HepG2 (cell line): ENCODE results near the gene MPC1. TPM values are rescaled to one million over a fixed set of nuclear protein-coding genes. Genes with fewer than 3 reads are reported as not detected.
A peak's percentile ranks its signal among the peaks of the same experiment; 100 is the strongest.

Experiments
- CENPX ChIP-seq: sonication (generic); formaldehyde crosslinking; IDR thresholded peaks from 2 replicates; pipeline ENCODE4 v1.9.0; 2021; ENCODE audit warnings: mild to moderate bottlenecking, missing genetic modification reagents, moderate library complexity
- EZH2 ChIP-seq: conservative IDR thresholded peaks from 2 replicates; pipeline ENCODE4 v1.6.1; 2012; ENCODE audit warnings: mild to moderate bottlenecking, low read depth, low read length, moderate library complexity
- FOXA3 ChIP-seq: IDR thresholded peaks from 2 replicates; pipeline ENCODE4 v1.6.1; 2016; ENCODE audit warnings: missing genetic modification reagents, missing compliant biosample characterization
- REPIN1 ChIP-seq: sonication (generic); formaldehyde crosslinking; IDR thresholded peaks from 2 replicates; pipeline ENCODE4 v1.8.0; 2022; ENCODE audit warnings: missing genetic modification reagents, low read depth, mild to moderate bottlenecking, borderline replicate concordance
- ZFX ChIP-seq: sonication (generic); formaldehyde crosslinking; IDR thresholded peaks from 2 replicates; pipeline ENCODE4 v1.4.0; 2020; ENCODE audit warnings: mild to moderate bottlenecking, low read depth, missing genetic modification reagents, moderate library complexity
- ZNF678 ChIP-seq: sonication (generic); formaldehyde crosslinking; IDR thresholded peaks from 2 replicates; pipeline ENCODE4 v1.4.0; 2020; ENCODE audit warnings: mild to moderate bottlenecking, missing genetic modification reagents
- ZNF703 ChIP-seq: sonication (generic); formaldehyde crosslinking; IDR thresholded peaks from 2 replicates; pipeline ENCODE4 v1.5.1; 2020; ENCODE audit warnings: missing genetic modification reagents, mild to moderate bottlenecking, moderate library complexity, borderline replicate concordance
- polyA plus RNA-seq, 8 experiments: library from polyadenylated mRNA; depleted of rRNA in 3 of 8; stranded (reverse) in 7 of 8; unstranded in 1 of 8; fragments of >200 nt; fragmentation: Illumina TruSeq in 4 of 8; extraction: Trizol in 4 of 8; gene quantifications; 2 replicates each; pipeline versions ENCODE4 v1.2.1 to v1.2.3, GENCODE V29; 2011 to 2016; ENCODE audit warnings: low read depth in 4 of 8, missing spikeins in 1 of 8, mixed read lengths in 1 of 8; ENCODE audit not compliant: insufficient read depth in 1 of 8
- total RNA-seq, 5 experiments: library from RNA; depleted of rRNA; stranded (reverse); fragments of >200 nt; fragmentation: Illumina TruSeq; extraction: Trizol; gene quantifications; 2 replicates each; pipeline ENCODE4 v1.2.3, GENCODE V29; 2016; ENCODE audit warnings: low read depth in 1 of 5
- TF ChIP-seq, protein P1 (sequence below): sonication (generic); formaldehyde crosslinking; IDR thresholded peaks from 2 replicates; pipeline ENCODE4 v1.4.0; 2020; ENCODE audit warnings: low read depth, mild to moderate bottlenecking, missing genetic modification reagents
- TF ChIP-seq, protein P2 (sequence below): sonication (generic); formaldehyde crosslinking; IDR thresholded peaks from 2 replicates; pipeline ENCODE4 v1.5.0; 2020; ENCODE audit warnings: missing genetic modification reagents
- TF ChIP-seq, protein P3 (sequence below): IDR thresholded peaks from 2 replicates; pipeline ENCODE4 v1.6.1; 2016; ENCODE audit warnings: missing compliant biosample characterization, missing genetic modification reagents, borderline replicate concordance
- TF ChIP-seq, protein P4 (sequence below): sonication (generic); formaldehyde crosslinking; IDR thresholded peaks from 2 replicates; pipeline ENCODE4 v1.5.1; 2020; ENCODE audit warnings: missing genetic modification reagents, mild to moderate bottlenecking, borderline replicate concordance
- TF ChIP-seq, protein P5 (sequence below), 2 experiments: fragments of 450-650 bp in 1 of 2; sonication (generic) in 1 of 2; formaldehyde crosslinking in 1 of 2; IDR thresholded peaks; 2 replicates each; pipeline versions ENCODE4 v1.6.1 to v1.8.0; 2016 to 2022; ENCODE audit warnings: antibody characterized with exemption in 1 of 2, mild to moderate bottlenecking in 1 of 2, missing genetic modification reagents in 1 of 2

Gene MPC1
- total and polyA plus RNA-seq, 2 of the 13 experiments (the other 11 are each of a cell fraction or from before 2014, with no cell fraction given) = 189 to 214 TPM

DNA sequence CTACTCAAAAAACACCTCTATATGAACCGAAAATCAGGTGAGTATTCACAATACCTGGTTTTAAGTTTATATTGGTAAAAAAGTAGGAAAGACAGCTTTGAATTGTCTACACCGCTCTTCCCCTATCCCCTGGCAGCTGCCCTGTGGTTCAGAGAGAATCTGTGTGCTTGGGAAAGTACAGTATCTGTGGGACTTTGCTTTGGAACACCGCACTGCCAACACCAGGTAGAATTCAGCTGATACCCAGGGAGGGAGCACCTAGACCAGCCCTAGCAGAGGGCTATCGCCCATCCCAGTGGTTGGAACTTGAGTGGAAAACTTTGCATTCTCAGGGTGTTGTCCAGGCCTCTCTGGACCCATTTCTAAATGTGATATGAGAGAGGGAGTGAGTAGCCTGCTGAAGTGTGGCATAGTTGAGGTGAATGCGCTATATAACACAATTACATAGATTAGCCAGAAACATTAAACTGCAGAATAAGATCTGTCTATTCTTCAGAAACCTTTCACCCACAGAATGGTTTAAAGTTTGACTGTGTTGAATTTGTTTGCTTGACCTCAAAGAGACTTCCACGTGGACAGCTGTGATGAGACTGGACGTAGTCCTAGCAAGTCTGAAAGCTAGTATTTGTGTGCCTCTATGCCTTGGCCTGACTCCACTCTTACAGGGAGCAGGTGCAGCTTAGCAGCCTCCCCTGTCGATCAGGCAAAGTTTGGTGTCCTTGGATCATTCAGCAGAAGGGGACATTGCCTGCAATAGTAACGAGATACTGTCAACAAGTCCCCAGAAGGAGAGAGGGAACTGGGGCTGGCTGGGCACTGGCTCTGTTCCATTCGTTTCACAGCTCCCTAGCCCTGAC, 11.5 kb upstream of the MPC1 start (continued):
- TF ChIP-seq, protein P1, sequence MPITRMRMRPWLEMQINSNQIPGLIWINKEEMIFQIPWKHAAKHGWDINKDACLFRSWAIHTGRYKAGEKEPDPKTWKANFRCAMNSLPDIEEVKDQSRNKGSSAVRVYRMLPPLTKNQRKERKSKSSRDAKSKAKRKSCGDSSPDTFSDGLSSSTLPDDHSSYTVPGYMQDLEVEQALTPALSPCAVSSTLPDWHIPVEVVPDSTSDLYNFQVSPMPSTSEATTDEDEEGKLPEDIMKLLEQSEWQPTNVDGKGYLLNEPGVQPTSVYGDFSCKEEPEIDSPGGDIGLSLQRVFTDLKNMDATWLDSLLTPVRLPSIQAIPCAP (CRISPR knock-in tag) = no peak
- TF ChIP-seq EZH2 (no peak), FOXA3 (peak; percentile 85), ZFX (CRISPR knock-in tag) (peak; percentile 59; the same call in 1 of the 2 replicates), ZNF678 (CRISPR knock-in tag) (no peak), ZNF703 (0 out of 2 replicates have a peak, but pooled peaks have one; percentile 1), CENPX (CRISPR knock-in tag) (no peak), REPIN1 (CRISPR knock-in tag) (peak; percentile 79; the same call in 1 of the 2 replicates)
- TF ChIP-seq, protein P2, sequence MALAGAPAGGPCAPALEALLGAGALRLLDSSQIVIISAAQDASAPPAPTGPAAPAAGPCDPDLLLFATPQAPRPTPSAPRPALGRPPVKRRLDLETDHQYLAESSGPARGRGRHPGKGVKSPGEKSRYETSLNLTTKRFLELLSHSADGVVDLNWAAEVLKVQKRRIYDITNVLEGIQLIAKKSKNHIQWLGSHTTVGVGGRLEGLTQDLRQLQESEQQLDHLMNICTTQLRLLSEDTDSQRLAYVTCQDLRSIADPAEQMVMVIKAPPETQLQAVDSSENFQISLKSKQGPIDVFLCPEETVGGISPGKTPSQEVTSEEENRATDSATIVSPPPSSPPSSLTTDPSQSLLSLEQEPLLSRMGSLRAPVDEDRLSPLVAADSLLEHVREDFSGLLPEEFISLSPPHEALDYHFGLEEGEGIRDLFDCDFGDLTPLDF (CRISPR knock-in tag) = no peak
- TF ChIP-seq, protein P3, sequence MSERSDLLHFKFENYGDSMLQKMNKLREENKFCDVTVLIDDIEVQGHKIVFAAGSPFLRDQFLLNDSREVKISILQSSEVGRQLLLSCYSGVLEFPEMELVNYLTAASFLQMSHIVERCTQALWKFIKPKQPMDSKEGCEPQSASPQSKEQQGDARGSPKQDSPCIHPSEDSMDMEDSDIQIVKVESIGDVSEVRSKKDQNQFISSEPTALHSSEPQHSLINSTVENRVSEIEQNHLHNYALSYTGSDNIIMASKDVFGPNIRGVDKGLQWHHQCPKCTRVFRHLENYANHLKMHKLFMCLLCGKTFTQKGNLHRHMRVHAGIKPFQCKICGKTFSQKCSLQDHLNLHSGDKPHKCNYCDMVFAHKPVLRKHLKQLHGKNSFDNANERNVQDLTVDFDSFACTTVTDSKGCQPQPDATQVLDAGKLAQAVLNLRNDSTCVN (CRISPR knock-in tag) = peak; percentile 67; the same call in 1 of the 2 replicates
- TF ChIP-seq, protein P4, sequence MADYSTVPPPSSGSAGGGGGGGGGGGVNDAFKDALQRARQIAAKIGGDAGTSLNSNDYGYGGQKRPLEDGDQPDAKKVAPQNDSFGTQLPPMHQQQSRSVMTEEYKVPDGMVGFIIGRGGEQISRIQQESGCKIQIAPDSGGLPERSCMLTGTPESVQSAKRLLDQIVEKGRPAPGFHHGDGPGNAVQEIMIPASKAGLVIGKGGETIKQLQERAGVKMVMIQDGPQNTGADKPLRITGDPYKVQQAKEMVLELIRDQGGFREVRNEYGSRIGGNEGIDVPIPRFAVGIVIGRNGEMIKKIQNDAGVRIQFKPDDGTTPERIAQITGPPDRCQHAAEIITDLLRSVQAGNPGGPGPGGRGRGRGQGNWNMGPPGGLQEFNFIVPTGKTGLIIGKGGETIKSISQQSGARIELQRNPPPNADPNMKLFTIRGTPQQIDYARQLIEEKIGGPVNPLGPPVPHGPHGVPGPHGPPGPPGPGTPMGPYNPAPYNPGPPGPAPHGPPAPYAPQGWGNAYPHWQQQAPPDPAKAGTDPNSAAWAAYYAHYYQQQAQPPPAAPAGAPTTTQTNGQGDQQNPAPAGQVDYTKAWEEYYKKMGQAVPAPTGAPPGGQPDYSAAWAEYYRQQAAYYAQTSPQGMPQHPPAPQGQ = no peak
- TF ChIP-seq, protein P5, sequence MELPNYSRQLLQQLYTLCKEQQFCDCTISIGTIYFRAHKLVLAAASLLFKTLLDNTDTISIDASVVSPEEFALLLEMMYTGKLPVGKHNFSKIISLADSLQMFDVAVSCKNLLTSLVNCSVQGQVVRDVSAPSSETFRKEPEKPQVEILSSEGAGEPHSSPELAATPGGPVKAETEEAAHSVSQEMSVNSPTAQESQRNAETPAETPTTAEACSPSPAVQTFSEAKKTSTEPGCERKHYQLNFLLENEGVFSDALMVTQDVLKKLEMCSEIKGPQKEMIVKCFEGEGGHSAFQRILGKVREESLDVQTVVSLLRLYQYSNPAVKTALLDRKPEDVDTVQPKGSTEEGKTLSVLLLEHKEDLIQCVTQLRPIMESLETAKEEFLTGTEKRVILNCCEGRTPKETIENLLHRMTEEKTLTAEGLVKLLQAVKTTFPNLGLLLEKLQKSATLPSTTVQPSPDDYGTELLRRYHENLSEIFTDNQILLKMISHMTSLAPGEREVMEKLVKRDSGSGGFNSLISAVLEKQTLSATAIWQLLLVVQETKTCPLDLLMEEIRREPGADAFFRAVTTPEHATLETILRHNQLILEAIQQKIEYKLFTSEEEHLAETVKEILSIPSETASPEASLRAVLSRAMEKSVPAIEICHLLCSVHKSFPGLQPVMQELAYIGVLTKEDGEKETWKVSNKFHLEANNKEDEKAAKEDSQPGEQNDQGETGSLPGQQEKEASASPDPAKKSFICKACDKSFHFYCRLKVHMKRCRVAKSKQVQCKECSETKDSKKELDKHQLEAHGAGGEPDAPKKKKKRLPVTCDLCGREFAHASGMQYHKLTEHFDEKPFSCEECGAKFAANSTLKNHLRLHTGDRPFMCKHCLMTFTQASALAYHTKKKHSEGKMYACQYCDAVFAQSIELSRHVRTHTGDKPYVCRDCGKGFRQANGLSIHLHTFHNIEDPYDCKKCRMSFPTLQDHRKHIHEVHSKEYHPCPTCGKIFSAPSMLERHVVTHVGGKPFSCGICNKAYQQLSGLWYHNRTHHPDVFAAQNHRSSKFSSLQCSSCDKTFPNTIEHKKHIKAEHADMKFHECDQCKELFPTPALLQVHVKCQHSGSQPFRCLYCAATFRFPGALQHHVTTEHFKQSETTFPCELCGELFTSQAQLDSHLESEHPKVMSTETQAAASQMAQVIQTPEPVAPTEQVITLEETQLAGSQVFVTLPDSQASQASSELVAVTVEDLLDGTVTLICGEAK (IDR thresholded peaks at IDR 0.05) = no peak
- TF ChIP-seq, protein P5 (CRISPR knock-in tag; IDR thresholded peaks at IDR 0.05) = peak; percentile 83; the same call in 1 of the 2 replicates
